GM12878 (cell line): Measurements from ENCODE around the gene KRTAP5-4. TPM values are rescaled to one million over a fixed set of nuclear protein-coding genes. Genes with fewer than 3 reads are reported as not detected.

Experiments used
- ATAC-seq: fragments of 200-7000 bp; cut with Tn5 transposase; 3 replicates; pipeline ENCODE4 v1.9.1; 2020; ENCODE audit warnings: mild to moderate bottlenecking, moderate library complexity
- BruUV-seq: library from RNA; stranded (reverse); fragments of 400-500 nt; replicated peaks from 2 replicates; lab custom pipeline; 2021; lab: Mats Ljungman, UMichigan
- CTCF ChIA-PET: fragments of 300-600 bp; sonication (Branson Sonifier 250); formaldehyde crosslinking; extraction: SDS; loops from one replicate; lab custom pipeline; 2021; ENCODE audit warnings: inconsistent platforms; lab: Yijun Ruan, JAX
- POLR2A ChIA-PET: fragments of 350-600 bp; formaldehyde crosslinking; extraction: SDS; loops from one replicate; lab custom pipeline; 2021; ENCODE audit warnings: inconsistent platforms; lab: Charles Lee
- RAD21 ChIA-PET: fragments of 300-600 bp; sonication (Branson Sonifier 250); formaldehyde crosslinking; loops from one replicate; lab custom pipeline; 2023; ENCODE audit warnings: antibody characterized with exemption; ENCODE audit not compliant: unreplicated experiment; lab: Charles Lee
- SMC1A ChIA-PET: fragments of 300-600 bp; sonication (Branson Sonifier 250); formaldehyde crosslinking; loops from one replicate; lab custom pipeline; 2023; ENCODE audit not compliant: unreplicated experiment, uncharacterized antibody; lab: Charles Lee
- DNase-seq: peaks from one replicate; pipeline ENCODE4 v3.0.0-alpha.2; 2011; ENCODE audit warnings: low read depth, low spot score
- FAIRE-seq: peaks from 3 replicates; lab custom pipeline; 2011; peaks lifted over from hg19 to GRCh38; lab: Jason Lieb, UNC
- H2AFZ ChIP-seq: 2 replicates; pipeline ENCODE4 v1.6.0; 2011; ENCODE audit warnings: low read depth, low read length, control low read depth; ENCODE audit not compliant: control insufficient read depth
- H3K27ac ChIP-seq: 2 replicates; pipeline ENCODE4 v1.5.1; 2011; ENCODE audit warnings: control low read depth; ENCODE audit not compliant: control insufficient read depth, insufficient read depth
- H3K27me3 ChIP-seq, 2 experiments: replicated peaks in 1 of 2; 2 replicates each; pipeline versions ENCODE4 v1.6.0 to v1.6.1; 2011; ENCODE audit warnings: low read length in 1 of 2; ENCODE audit not compliant: control insufficient read depth in 2 of 2, insufficient read depth in 2 of 2
- H3K36me3 ChIP-seq, 2 experiments: 2 replicates each; pipeline ENCODE4 v1.5.1; 2011; ENCODE audit warnings: low read length in 1 of 2; ENCODE audit not compliant: control insufficient read depth in 2 of 2, insufficient read depth in 2 of 2
- H3K4me1 ChIP-seq: 2 replicates; pipeline ENCODE4 v1.6.1; 2011; ENCODE audit warnings: mild to moderate bottlenecking, low read length, moderate library complexity, mixed read lengths; ENCODE audit not compliant: control insufficient read depth, insufficient read depth
- H3K4me2 ChIP-seq: 2 replicates; pipeline ENCODE4 v1.6.0; 2011; ENCODE audit warnings: control low read depth; ENCODE audit not compliant: control insufficient read depth, insufficient read depth
- H3K4me3 ChIP-seq: fragments of 200-600 bp; sonication (generic); 2 replicates; pipeline ENCODE4 v1.5.1; 2016
- H3K79me2 ChIP-seq: 2 replicates; pipeline ENCODE4 v1.6.0; 2011; ENCODE audit warnings: low read length; ENCODE audit not compliant: control insufficient read depth, insufficient read depth
- H3K9ac ChIP-seq: 2 replicates; pipeline ENCODE4 v1.8.0; 2011; ENCODE audit warnings: low read length, control low read depth, mixed read lengths; ENCODE audit not compliant: control insufficient read depth, insufficient read depth
- H3K9me3 ChIP-seq: replicated peaks from 3 replicates; pipeline ENCODE4 v1.5.1; 2011; ENCODE audit warnings: mild to moderate bottlenecking, low read length; ENCODE audit not compliant: control insufficient read depth, insufficient read depth
- H4K20me1 ChIP-seq: 2 replicates; pipeline ENCODE4 v1.6.0; 2011; ENCODE audit not compliant: control insufficient read depth, insufficient read depth
- ETV6 ChIP-seq, 2 experiments: fragments of 450-650 bp in 1 of 2; IDR thresholded peaks in 1 of 2; conservative IDR thresholded peaks in 1 of 2; 2 replicates each; pipeline ENCODE4 v1.6.1; 2014; ENCODE audit warnings: antibody characterized with exemption in 1 of 2, borderline replicate concordance in 1 of 2, low read depth in 1 of 2, mild to moderate bottlenecking in 1 of 2, moderate library complexity in 1 of 2
- NR2C2 ChIP-seq: IDR thresholded peaks from 2 replicates; pipeline ENCODE4 v1.6.1; 2011; ENCODE audit warnings: borderline replicate concordance, low read depth; ENCODE audit not compliant: control insufficient read depth, insufficient read length
- PML ChIP-seq: IDR thresholded peaks from 2 replicates; pipeline ENCODE4 v1.6.1; 2012; ENCODE audit warnings: low read length, inconsistent platforms
- RAD21 ChIP-seq: IDR thresholded peaks from 2 replicates; pipeline ENCODE4 v1.6.1; 2011; ENCODE audit warnings: mild to moderate bottlenecking, low read depth, low read length, moderate library complexity; ENCODE audit not compliant: insufficient read depth
- TCF12 ChIP-seq: IDR thresholded peaks from 2 replicates; pipeline ENCODE4 v1.6.1; 2011; ENCODE audit warnings: low read depth, mild to moderate bottlenecking, low read length
- YBX1 ChIP-seq: fragments of 450-650 bp; IDR thresholded peaks from 2 replicates; pipeline ENCODE4 v1.6.1; 2016; ENCODE audit warnings: antibody characterized with exemption
- ZBTB40 ChIP-seq: fragments of 450-650 bp; IDR thresholded peaks from 2 replicates; pipeline ENCODE4 v1.6.1; 2016; ENCODE audit warnings: mild to moderate bottlenecking, moderate library complexity, borderline replicate concordance
- ZNF274 ChIP-seq: IDR thresholded peaks from one replicate; pipeline ENCODE4 v1.8.0; 2011; ENCODE audit not compliant: insufficient read length, insufficient read depth
- WGBS: methylation state at CpG from one replicate; pipeline ENCODE4 v1.1.6; 2016; ENCODE audit warnings: low lambda C conversion rate; ENCODE audit not compliant: insufficient replicate concordance, insufficient coverage; ENCODE audit errors: missing lambda C conversion rate; 5-methylcytosine and 5-hydroxymethylcytosine counted together
- in situ Hi-C: fragments of 300-500 bp; cut with MboI; formaldehyde crosslinking; loops from 9 replicates; pipeline ENCODE4 v1.14.3; 2018; ENCODE audit warnings: mixed read lengths
- intact Hi-C: fragments of 100-400 bp; cut with micrococcal nuclease; formaldehyde crosslinking; loops from one replicate; pipeline ENCODE4 v1.14.2; 2022; ENCODE audit not compliant: unreplicated experiment
- polyA plus RNA-seq, 11 experiments: library from polyadenylated mRNA; depleted of rRNA in 4 of 11; unstranded in 6 of 11; stranded (reverse) in 5 of 11; fragments of >200 nt; fragmentation: Nextera tagmentation in 4 of 11; fragmentation: Illumina TruSeq in 1 of 11; extraction: Ambion mirVana in 4 of 11; extraction: Trizol in 1 of 11; gene quantifications; 1 replicate in 1 of 11; 2 replicates in 10 of 11; pipeline versions ENCODE4 v1.2.1 to v1.2.3, GENCODE V29; 2011 to 2016; ENCODE audit warnings: inconsistent platforms in 2 of 11, missing spikeins in 2 of 11, low read depth in 1 of 11
- total RNA-seq, 4 experiments: library from RNA; depleted of rRNA in 3 of 4; stranded (reverse); fragments of >200 nt in 3 of 4; fragmentation: Illumina TruSeq in 1 of 4; extraction: Trizol in 1 of 4; gene quantifications; 2 replicates each; pipeline versions ENCODE4 v1.2.1 to v1.2.3, GENCODE V29; 2013 to 2021
- TF ChIP-seq, protein P1 (sequence below), 3 experiments: IDR thresholded peaks in 2 of 3; conservative IDR thresholded peaks in 1 of 3; 2 replicates each; pipeline ENCODE4 v1.5.1; 2011; ENCODE audit warnings: low read depth in 3 of 3, low read length in 3 of 3, mild to moderate bottlenecking in 3 of 3, control low read depth in 2 of 3, moderate library complexity in 2 of 3, inconsistent platforms in 1 of 3, mixed read lengths in 1 of 3; ENCODE audit not compliant: control insufficient read depth in 2 of 3, insufficient read depth in 1 of 3; ENCODE audit errors: extremely low read depth in 1 of 3

Gene KRTAP5-4
- total and polyA plus RNA-seq, 10 of the 15 experiments (the other 5 are each of a cell fraction or from before 2014, with no cell fraction given) = not detected

DNA sequence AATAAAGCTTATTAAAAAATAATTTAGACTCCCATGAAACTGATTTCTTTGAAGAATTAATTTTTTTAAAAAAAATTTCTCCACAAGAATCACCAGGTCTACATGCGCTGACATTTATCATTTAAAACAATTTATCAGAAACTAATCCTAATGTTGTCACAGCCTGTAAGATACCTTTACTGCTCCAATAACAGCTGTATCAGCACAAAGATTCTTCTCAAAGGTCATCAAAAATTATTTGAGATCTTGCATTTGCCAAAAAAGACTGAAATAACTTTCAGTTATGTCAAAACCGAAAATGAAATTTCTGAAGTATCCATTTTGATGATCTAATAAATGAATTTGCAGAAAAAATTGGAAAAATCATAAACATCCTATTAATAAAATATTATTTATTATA, 15.7 kb upstream of the KRTAP5-4 start:
- TF ChIP-seq NR2C2 = no peak
- no peak for TF ChIP-seq TCF12
- RAD21 ChIA-PET = no interaction called here
- H2AFZ ChIP-seq = no peak overlapping the region
- in situ Hi-C loops = no loop called here
- FAIRE-seq = no peak
- intact Hi-C loops = no loop called here
- H3K27ac ChIP-seq = no peak overlapping the region
- H3K4me2 ChIP-seq = no peak overlapping the region
- no peaks in the 10 kb centered on the region for H4K20me1 ChIP-seq
- no peaks in the 10 kb centered on the region; a peak in 2 of 4 replicates for H3K27me3 ChIP-seq
- WGBS = 60% methylated on average over 2 of the region's 2 CpGs
- POLR2A ChIA-PET = no interaction called here
- no peak for ATAC-seq
- H3K4me1 ChIP-seq = no peaks in the 10 kb centered on the region
- BruUV-seq = no TSS peak
- CTCF ChIA-PET = no interaction called here
- SMC1A ChIA-PET = no interaction called here
- no peak for DNase-seq
- H3K4me3 ChIP-seq = no peak overlapping the region
- H3K79me2 ChIP-seq = no peaks in the 10 kb centered on the region
- H3K9ac ChIP-seq = no peak overlapping the region
- no peaks in the 10 kb centered on the region for H3K36me3 ChIP-seq
- no peaks in the 10 kb centered on the region for H3K9me3 ChIP-seq

- H3K27me3 ChIP-seq = no peaks in the 10 kb centered on the region; a peak in 2 of 4 replicates
- no peaks in the 10 kb centered on the region for H4K20me1 ChIP-seq
- in situ Hi-C loops (no loop called here), intact Hi-C loops (no loop called here)
- no peak overlapping the region for H2AFZ ChIP-seq
- ChIA-PET CTCF (no interaction called here), SMC1A (no interaction called here), RAD21 (no interaction called here), POLR2A (no interaction called here)
- WGBS = 33% methylated on average over 19 of the region's 19 CpGs
- H3K4me3 ChIP-seq = no peak overlapping the region
- no peak for DNase-seq
- no peaks in the 10 kb centered on the region for H3K36me3 ChIP-seq
- H3K79me2 ChIP-seq = no peaks in the 10 kb centered on the region
- H3K9me3 ChIP-seq = no peaks in the 10 kb centered on the region
- H3K9ac ChIP-seq = no peak overlapping the region
- no peak for ATAC-seq
- H3K27ac ChIP-seq = no peak overlapping the region
- no peak for FAIRE-seq
- H3K4me2 ChIP-seq = no peak overlapping the region
- H3K4me1 ChIP-seq = no peaks in the 10 kb centered on the region
- no TSS peak for BruUV-seq
- TF ChIP-seq ETV6 (conservative IDR thresholded peaks at IDR 0.05 in 1 of 2, IDR thresholded peaks at IDR 0.05 in 1 of 2; ENCODE audit: borderline replicate concordance in 1 of 2, low read depth in 1 of 2) (no peak), RAD21 (no peak), ZNF274 (no peak), YBX1 (no peak), ZBTB40 (no peak), PML (no peak)
- TF ChIP-seq, protein P1, sequence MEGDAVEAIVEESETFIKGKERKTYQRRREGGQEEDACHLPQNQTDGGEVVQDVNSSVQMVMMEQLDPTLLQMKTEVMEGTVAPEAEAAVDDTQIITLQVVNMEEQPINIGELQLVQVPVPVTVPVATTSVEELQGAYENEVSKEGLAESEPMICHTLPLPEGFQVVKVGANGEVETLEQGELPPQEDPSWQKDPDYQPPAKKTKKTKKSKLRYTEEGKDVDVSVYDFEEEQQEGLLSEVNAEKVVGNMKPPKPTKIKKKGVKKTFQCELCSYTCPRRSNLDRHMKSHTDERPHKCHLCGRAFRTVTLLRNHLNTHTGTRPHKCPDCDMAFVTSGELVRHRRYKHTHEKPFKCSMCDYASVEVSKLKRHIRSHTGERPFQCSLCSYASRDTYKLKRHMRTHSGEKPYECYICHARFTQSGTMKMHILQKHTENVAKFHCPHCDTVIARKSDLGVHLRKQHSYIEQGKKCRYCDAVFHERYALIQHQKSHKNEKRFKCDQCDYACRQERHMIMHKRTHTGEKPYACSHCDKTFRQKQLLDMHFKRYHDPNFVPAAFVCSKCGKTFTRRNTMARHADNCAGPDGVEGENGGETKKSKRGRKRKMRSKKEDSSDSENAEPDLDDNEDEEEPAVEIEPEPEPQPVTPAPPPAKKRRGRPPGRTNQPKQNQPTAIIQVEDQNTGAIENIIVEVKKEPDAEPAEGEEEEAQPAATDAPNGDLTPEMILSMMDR (IDR thresholded peaks at IDR 0.05 in 2 of 3, conservative IDR thresholded peaks at IDR 0.05 in 1 of 3; ENCODE audit: control insufficient read depth in 2 of 3, extremely low read depth in 1 of 3, insufficient read depth in 1 of 3, low read depth in 3 of 3, low read length in 3 of 3) = no peak
Measured at GRCh38 chr11:1636291-1636950, 14.5 kb upstream of the KRTAP5-4 start.
